ENCODE data around the gene GALNT16.

Gene GALNT16

GRCh38 chr14:69319911-69320310 is 60.0 kb downstream of the GALNT16 start:
- DNase-seq, result no peak

- no peak for DNase-seq
These were observed 60.8 kb downstream of the GALNT16 start for GRCh38 chr14:69320581-69321365.

DNA sequence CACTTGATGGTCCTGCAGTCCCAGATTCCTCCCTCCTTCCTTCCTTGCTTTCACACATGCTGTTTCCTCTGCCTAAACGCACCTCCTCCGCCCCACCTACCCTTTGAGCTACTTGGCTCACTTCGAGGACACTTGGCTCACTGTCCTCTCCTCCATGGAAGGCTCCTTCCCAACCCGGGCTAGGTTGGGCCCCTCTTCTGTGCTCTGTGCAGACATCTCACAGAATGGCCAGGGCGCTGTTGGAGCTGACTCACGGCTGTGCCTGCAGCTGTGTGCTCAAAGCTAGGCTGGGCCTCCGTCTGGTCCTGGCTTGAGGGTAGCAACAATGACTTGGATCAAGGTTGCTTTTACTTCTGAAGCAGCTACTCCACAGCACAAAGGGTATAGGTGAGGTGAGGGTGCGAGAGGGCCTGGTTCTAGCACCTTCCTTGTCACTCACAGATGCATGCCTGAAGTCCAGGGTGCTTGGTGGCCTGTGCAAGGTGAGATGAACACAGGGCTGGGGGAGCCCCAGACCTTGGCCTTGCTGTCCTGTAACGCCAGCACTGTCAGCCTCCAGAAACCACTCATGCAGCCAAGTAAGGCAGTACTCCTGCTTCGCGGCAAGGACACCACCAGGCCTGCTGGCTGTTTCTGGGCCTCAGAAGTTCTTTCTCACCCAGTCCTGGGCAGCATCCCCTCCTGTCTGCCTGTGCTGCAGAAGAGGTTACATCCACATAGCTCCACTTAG is 61.8 kb downstream of the GALNT16 start:
- no peak for DNase-seq

DNA sequence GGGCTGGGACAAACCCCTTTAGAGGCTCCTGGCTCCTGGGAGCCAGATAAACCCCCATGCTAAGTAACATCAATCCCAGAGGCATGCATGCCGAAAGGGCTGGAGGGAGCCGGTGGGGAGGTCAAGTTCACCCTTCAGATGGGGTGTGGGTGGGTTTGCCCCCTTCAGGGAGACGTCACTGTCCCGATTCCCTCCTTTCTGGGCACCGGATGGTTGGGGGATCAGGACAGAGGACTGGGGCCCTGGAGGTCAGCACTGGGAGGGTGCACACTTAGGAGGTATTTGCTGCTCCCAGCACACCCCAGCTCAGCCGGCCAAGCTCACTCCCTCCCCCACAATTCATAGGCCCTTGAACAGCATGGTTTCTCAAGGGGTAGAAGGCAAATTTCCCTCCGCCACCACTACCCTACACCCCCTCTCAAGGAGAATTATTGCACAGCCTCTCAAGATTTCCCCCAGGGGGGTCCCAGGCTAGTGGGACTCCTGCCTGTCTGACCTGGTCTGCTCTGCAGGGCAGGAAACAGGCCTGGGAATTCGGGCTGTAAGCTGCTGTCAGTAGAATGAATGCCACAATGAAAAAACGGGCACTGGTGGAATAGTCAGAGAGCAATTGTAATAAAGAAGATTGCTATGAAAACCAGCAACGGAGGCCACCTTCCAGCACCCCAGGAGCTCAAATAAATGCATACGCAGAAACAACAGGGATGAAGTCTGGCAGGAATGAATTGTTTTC is 63.5 kb downstream of the GALNT16 start:
- no peak for DNase-seq

GRCh38 chr14:69323999-69324282 is 64.0 kb downstream of the GALNT16 start:
- DNase-seq, result no peak

DNA sequence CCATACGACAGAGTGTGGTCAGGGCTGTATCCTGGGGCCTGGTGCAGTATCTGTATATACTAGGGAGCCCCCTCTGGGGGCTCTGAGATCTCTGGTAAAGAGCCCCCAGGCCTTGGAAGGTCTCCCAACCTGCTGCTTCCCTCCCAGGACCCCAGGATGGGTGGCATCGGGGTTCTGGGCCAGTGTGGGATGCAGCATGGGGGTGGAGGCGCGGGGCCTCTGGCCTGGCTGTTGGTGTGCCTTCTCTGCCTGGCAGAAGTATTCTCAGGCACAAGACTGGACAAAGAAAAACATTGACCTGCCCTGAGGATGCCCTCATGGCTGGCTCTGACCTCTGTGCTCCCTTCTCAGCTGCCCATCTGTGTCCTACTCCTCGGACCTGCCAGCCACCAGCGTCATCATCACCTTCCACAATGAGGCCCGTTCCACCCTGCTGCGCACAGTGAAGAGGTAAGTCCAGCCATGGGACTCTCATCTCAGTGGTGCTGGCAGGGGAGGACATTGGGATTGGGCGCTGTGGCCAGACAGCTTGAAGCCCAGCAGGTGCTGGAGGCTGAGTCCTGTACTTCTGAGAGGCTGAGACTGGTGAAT is 64.5 kb downstream of the GALNT16 start:
- no peak for DNase-seq

DNA sequence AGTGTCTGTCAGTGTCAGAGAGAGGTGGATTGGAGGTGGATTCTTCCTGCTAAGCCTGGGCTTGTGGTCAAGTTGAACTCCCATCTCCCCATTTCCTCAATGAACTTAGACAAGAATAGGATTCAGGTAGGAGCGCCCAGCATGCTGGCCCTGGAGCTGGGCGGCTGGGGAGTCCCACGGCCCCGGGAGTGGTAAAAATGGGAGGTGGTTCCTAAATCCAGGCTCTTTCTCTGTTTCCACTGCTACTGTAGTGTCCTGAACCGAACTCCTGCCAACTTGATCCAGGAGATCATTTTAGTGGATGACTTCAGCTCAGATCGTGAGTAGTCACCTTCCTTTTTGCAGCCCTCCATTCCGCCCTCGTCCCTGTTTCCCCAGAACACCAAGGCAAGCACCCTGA is 65.1 kb downstream of the GALNT16 start:
- DNase-seq, result no peak

DNA sequence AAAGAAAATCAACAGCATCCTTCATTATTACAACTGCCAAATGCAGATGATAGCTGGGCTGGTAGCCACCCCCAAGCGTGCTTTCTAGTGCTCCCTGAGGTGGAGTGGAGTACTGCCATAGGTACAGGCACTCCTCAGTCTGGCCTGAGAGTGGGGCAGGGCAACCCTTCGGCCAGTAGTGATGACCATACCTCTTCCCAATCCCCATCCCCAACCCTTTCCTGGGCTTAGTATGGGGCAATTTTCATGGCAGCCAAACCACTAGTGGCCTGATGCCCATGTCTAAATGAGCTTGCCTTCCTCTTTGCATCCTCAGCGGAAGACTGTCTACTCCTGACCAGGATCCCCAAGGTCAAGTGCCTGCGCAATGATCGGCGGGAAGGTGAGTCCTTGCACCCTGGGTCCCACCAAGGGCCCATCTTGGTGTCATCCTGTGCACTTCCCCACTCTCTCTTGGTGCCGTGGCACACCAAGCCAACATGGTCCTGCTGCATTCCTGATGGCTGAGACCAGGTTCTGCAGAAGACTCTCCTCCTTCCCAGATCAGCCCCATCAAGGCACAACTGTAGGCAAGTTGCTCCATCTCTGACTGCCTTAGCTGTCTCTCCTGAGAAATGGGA is 65.8 kb downstream of the GALNT16 start:
- DNase-seq, result no peak

DNA sequence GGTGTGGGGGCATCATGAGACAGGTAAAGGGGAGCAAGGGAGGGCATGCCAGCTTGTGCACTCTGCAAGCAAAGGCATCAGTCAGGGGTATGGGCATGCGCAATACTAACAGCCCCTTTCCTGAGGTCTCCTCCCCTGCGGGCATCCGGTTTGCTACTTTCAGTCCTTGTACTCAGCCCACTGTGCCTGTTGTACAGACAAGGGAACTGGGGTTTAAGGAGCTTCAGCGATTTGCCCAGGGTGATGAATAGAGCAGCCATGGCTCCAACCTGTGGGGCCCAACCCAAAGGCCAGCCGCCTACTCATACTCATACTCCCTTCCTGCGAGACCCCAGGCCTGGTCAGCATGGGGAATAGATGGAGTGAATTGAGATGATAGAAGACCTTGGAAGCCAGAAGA is 66.7 kb downstream of the GALNT16 start:
- no peak for DNase-seq

GRCh38 chr14:69327507-69327906 is 67.5 kb downstream of the GALNT16 start:
- DNase-seq, result no peak

DNA sequence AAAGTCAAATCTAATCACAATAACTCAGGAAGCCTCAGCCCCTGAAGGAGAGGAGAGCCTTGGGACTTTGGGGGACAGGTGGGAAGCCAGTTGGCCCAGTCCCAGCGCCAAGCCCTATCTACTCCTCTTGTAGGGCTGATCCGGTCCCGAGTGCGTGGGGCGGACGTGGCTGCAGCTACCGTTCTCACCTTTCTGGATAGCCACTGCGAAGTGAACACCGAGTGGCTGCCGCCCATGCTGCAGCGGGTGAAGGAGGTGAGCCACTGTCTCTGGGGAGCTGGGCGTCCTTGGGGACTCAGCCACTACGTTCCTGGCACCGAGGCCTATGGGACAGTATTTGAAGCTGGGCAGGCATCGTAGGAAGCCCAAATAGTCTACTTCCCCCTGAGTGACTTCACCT is 68.4 kb downstream of the GALNT16 start:
- no peak for DNase-seq

DNA sequence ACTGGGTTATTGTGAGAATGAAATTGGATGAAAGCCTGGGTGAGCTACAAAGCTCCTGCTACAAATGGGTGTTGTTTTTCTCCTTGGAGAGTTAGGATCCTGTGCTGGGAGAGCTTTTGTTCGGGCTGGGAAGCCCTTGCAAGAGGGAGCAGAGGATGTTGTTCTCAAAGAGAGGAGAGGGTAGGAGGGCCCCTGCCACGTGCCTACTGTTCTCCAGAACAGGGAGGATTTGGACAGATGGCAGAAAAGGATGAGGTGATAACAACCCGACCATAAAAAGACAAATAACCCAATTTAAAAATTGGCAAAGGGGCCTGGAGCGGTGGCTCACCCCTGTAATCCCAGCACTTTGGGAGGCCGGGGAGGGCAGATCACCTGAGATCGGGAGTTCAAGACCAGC is 68.8 kb downstream of the GALNT16 start:
- peak; percentile 79 for DNase-seq

GRCh38 chr14:69331206-69331605 is 71.2 kb downstream of the GALNT16 start:
- DNase-seq, result no peak

- no peak for DNase-seq
These were observed 72.9 kb downstream of the GALNT16 start for GRCh38 chr14:69332782-69333395.

DNA sequence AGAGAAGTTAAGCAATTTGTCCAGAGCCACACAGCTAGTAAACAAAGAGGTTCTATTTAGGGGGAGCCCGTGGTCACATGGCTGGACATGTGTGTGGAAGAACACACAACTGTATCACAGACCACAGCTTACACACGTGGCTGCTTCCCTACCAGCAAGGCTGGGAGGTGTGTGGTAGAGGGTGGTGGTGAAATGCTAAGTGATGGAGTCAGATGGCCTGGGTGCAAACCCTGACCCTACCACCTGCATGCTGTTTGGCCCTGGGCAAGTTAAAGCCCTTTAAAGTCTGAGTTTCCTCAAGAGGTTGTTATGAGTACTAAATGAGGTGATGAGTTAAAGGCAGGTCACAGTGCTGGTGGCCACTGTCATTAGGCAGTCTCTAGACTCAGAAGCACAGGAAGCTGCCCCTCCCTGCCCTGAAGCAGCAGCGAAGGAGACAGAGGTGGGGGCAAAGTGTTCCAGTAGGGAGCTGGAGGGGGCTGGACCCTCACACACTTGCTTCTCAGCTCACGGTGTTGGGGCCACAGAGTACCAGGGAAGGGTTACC is 73.9 kb downstream of the GALNT16 start:
- no peak for DNase-seq

DNA sequence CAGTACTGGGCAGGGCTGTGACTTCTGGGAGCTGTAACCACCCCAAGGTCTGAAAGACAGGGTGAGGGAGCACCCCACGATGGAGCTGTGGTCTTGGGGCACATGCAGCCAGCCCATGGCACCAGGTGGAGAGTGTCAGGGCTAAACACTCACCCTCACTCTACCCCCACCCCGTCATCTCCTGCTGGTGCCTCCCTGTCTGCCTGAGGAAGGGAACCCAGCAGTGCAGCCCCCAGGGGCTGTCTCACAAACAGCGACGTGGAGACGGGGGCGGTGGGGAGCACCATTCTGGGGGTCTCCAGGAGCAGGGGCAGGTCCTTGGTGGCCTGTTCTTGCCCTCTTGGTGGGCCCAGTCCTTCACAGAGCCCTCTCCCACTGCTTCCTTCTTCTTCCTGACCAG is 74.6 kb downstream of the GALNT16 start:
- no peak for DNase-seq

DNA sequence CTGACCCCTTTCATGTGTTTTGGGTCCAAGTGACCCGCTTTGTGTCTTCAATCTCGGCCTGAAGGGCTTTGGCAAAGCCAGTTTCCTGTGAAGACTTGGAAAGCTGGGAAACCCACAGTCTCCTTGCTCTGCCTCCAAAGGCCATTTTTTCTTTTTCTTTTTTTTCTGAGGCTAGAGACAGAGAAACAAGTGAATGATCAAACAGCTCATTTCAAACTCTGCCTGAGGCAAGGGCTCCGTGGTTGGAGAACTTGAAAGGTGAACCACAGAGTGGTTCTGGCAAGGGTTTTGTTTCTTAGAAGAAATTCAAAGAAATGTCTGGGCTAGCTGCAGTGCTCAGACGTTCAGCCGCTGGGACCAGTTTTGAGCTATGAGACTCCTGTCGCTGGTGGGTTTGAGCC is 75.4 kb downstream of the GALNT16 start:
- DNase-seq, result no peak

- no peak for DNase-seq
These were observed 78.0 kb downstream of the GALNT16 start for GRCh38 chr14:69337984-69338383.

DNA sequence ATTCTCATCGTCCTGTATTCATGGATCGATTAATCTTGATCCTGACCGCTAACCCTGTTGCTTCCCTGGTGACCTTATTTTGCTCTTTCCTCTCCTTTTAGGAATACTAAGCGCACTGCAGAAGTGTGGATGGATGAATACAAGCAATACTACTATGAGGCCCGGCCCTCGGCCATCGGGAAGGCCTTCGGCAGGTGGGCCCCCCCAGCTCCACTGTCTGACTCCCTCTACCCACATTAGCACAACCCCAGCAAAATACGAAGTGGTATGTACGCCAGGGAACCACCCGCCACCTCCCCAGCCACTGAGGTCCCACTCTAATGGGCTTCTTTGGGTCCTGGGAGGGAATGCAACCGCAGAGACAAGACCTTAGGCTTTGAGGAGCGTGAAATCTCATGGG is 79.5 kb downstream of the GALNT16 start:
- no peak for DNase-seq

GRCh38 chr14:69342928-69343525 is 83.1 kb downstream of the GALNT16 start:
- DNase-seq, result no peak

DNA sequence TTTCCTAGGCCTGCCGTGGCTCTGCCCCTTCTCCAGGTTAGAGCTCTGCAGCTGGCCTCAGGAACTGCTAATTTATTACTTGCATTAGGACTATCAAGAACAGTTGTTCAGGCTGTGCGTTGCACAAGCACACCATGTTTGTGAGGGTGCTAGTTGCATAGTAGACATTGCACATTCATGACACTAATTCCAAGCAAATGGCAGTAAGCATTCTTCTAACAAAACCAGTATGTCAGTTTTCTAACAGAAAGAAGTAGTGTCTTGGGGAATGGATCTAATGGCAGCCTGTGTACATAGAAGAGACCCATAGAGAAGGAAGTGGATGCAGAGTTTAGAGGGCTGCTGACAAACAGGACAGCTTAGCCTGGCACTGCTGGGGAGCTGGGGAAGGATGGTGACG is 84.2 kb downstream of the GALNT16 start:
- DNase-seq, result no peak

DNA sequence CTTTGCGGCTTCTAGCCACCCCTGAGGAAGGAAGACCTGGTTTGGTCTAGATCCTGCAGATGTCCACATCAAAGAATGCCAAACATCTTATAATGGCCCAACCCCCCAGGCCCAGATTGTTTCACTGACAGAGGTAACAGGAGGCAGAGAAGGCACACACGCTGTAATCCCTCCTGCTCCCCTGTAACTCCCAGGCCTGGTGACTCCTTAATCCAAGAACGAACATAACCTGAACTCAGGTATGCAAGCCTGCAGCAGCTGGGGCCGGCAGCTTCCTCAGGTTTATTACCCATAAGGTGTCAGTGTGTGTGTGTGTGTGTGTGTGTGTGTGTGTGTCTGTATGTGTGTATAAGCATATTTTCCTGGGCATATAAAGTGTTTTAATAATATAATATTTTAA is 85.4 kb downstream of the GALNT16 start:
- no peak for DNase-seq
